Keratinocyte (primary cell): ENCODE measurements around the gene CTSZ. TPM values are rescaled to one million over a fixed set of nuclear protein-coding genes. Genes with fewer than 3 reads are reported as not detected.

ENCODE experiments used
- DNase-seq: peaks from one replicate; pipeline ENCODE4 v3.0.0-alpha.2; 2011; ENCODE audit warnings: low read depth, missing footprints, low spot score
- FAIRE-seq: peaks from 2 replicates; lab custom pipeline; 2011; peaks lifted over from hg19 to GRCh38; lab: Jason Lieb, UNC
- H2AFZ ChIP-seq: 2 replicates; pipeline ENCODE4 v1.6.0; 2012; ENCODE audit warnings: low read length, control low read depth, inconsistent platforms; ENCODE audit not compliant: control insufficient read depth
- H3K27ac ChIP-seq: 2 replicates; pipeline ENCODE4 v1.5.1; 2011; ENCODE audit warnings: low read length; ENCODE audit not compliant: control insufficient read depth, insufficient read depth
- H3K27me3 ChIP-seq: 3 replicates; pipeline ENCODE4 v1.6.0; 2011; ENCODE audit warnings: low read length; ENCODE audit not compliant: control insufficient read depth, insufficient read depth; ENCODE audit errors: extremely low read depth
- H3K36me3 ChIP-seq, 2 experiments: 2 replicates in 1 of 2; 3 replicates in 1 of 2; pipeline ENCODE4 v1.5.1; 2011; ENCODE audit warnings: low read length in 2 of 2, mild to moderate bottlenecking in 1 of 2; ENCODE audit not compliant: control insufficient read depth in 2 of 2, insufficient read depth in 2 of 2; ENCODE audit errors: extremely low read depth in 1 of 2
- H3K4me1 ChIP-seq: 3 replicates; pipeline ENCODE4 v1.5.1; 2011; ENCODE audit warnings: low read length; ENCODE audit not compliant: control insufficient read depth, insufficient read depth; ENCODE audit errors: extremely low read depth
- H3K4me2 ChIP-seq: 3 replicates; pipeline ENCODE4 v1.6.0; 2011; ENCODE audit warnings: low read depth, low read length; ENCODE audit not compliant: control insufficient read depth, insufficient read depth; ENCODE audit errors: extremely low read depth
- H3K4me3 ChIP-seq, 3 experiments: fragments of 200-600 bp in 1 of 3; sonication (generic) in 1 of 3; 2 replicates in 2 of 3; 3 replicates in 1 of 3; pipeline ENCODE4 v1.5.1; 2011 to 2016; ENCODE audit warnings: low read length in 3 of 3, mild to moderate bottlenecking in 3 of 3, control low read depth in 2 of 3, inconsistent platforms in 1 of 3, low read depth in 1 of 3, mixed read lengths in 1 of 3, mixed run types in 1 of 3, moderate library complexity in 1 of 3; ENCODE audit not compliant: control insufficient read depth in 2 of 3, insufficient read depth in 2 of 3; ENCODE audit errors: extremely low read depth in 1 of 3
- H3K79me2 ChIP-seq: 2 replicates; pipeline ENCODE4 v1.6.0; 2012; ENCODE audit warnings: low read length; ENCODE audit not compliant: control insufficient read depth, insufficient read depth
- H3K9ac ChIP-seq: 3 replicates; pipeline ENCODE4 v1.6.0; 2011; ENCODE audit warnings: low read length; ENCODE audit not compliant: control insufficient read depth, insufficient read depth; ENCODE audit errors: extremely low read depth
- H3K9me1 ChIP-seq: 3 replicates; pipeline ENCODE4 v1.6.0; 2011; ENCODE audit warnings: low read length; ENCODE audit not compliant: control insufficient read depth, insufficient read depth; ENCODE audit errors: extremely low read depth
- H3K9me3 ChIP-seq: 2 replicates; pipeline ENCODE4 v1.5.1; 2012; ENCODE audit warnings: low read depth, low read length; ENCODE audit not compliant: control insufficient read depth
- H4K20me1 ChIP-seq: 3 replicates; pipeline ENCODE4 v1.6.0; 2011; ENCODE audit warnings: low read length; ENCODE audit not compliant: control insufficient read depth, insufficient read depth; ENCODE audit errors: extremely low read depth
- EZH2 ChIP-seq: IDR thresholded peaks from one replicate; pipeline ENCODE4 v1.6.1; 2012; ENCODE audit warnings: inconsistent platforms, mild to moderate bottlenecking, low read length, moderate library complexity
- dilution Hi-C: fragments of 300-500 bp; cut with MboI; formaldehyde crosslinking; loops from one replicate; pipeline ENCODE4 v1.7.0; 2020; ENCODE audit warnings: low sequenced_read_pairs; ENCODE audit not compliant: extremely low pct_ligation_motif_present
- polyA plus RNA-seq, 5 experiments: library from polyadenylated mRNA; depleted of rRNA in 3 of 5; stranded (reverse) in 3 of 5; stranded (forward) in 1 of 5; unstranded in 1 of 5; fragments of >200 nt; gene quantifications; 1 replicate in 1 of 5; 2 replicates in 3 of 5; 3 replicates in 1 of 5; pipeline versions ENCODE4 v1.2.1 to v1.2.3, GENCODE V29; 2011 to 2012; ENCODE audit warnings: missing spikeins in 2 of 5, low read depth in 1 of 5, low replicate concordance in 1 of 5
- TF ChIP-seq, protein P1 (sequence below), 3 experiments: IDR thresholded peaks in 1 of 3; conservative IDR thresholded peaks in 1 of 3; optimal IDR thresholded peaks in 1 of 3; 2 replicates in 2 of 3; 3 replicates in 1 of 3; pipeline versions ENCODE3 to v1.5.1; 2011; ENCODE audit warnings: low read length in 3 of 3, mild to moderate bottlenecking in 3 of 3, moderate library complexity in 2 of 3, control low read depth in 1 of 3, inconsistent platforms in 1 of 3; ENCODE audit not compliant: insufficient read depth in 2 of 3; ENCODE audit errors: extremely low read depth in 1 of 3

The CTSZ gene
- polyA plus RNA-seq, 1 donor (not counting 4 experiments of a cell fraction or from before 2014, with no cell fraction given): 138 TPM

GRCh38 chr20:58945965-58946631 is 61.0 kb downstream of the CTSZ start:
- H3K4me3 ChIP-seq: no peak overlapping the region
- no peak for DNase-seq
- H4K20me1 ChIP-seq: no peaks in the 10 kb centered on the region
- no peak overlapping the region for H2AFZ ChIP-seq
- no peaks in the 10 kb centered on the region for H3K4me1 ChIP-seq
- dilution Hi-C loops: no loop called here
- TF ChIP-seq EZH2: no peak
- TF ChIP-seq, protein P1, sequence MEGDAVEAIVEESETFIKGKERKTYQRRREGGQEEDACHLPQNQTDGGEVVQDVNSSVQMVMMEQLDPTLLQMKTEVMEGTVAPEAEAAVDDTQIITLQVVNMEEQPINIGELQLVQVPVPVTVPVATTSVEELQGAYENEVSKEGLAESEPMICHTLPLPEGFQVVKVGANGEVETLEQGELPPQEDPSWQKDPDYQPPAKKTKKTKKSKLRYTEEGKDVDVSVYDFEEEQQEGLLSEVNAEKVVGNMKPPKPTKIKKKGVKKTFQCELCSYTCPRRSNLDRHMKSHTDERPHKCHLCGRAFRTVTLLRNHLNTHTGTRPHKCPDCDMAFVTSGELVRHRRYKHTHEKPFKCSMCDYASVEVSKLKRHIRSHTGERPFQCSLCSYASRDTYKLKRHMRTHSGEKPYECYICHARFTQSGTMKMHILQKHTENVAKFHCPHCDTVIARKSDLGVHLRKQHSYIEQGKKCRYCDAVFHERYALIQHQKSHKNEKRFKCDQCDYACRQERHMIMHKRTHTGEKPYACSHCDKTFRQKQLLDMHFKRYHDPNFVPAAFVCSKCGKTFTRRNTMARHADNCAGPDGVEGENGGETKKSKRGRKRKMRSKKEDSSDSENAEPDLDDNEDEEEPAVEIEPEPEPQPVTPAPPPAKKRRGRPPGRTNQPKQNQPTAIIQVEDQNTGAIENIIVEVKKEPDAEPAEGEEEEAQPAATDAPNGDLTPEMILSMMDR (optimal IDR thresholded peaks at IDR 0.05 in 1 of 3, IDR thresholded peaks at IDR 0.05 in 1 of 3, conservative IDR thresholded peaks at IDR 0.05 in 1 of 3; ENCODE audit: extremely low read depth in 1 of 3, insufficient read depth in 2 of 3, low read length in 3 of 3): no peak
- H3K36me3 ChIP-seq: no peaks in the 10 kb centered on the region
- no peak overlapping the region for H3K27ac ChIP-seq
- no peak overlapping the region for H3K9ac ChIP-seq
- no peaks in the 10 kb centered on the region for H3K27me3 ChIP-seq
- H3K9me1 ChIP-seq: no peaks in the 10 kb centered on the region
- no peak for FAIRE-seq
- H3K79me2 ChIP-seq: no peaks in the 10 kb centered on the region
- no peak overlapping the region for H3K4me2 ChIP-seq
- no peaks in the 10 kb centered on the region for H3K9me3 ChIP-seq

Other genes starting within 250 kb of the CTSZ start
- 0.25 to 0.37 TPM (median 0.31 TPM) in 3 replicates for gene GNAS-AS1, start 156.4 kb downstream of the CTSZ start, polyA plus RNA-seq
- 521 to 1,373 TPM (median 560 TPM) in 3 replicates for gene GNAS, start 154.5 kb downstream of the CTSZ start, polyA plus RNA-seq
- 59.7 to 105 TPM (median 68.5 TPM) in 3 replicates for gene NELFCD, start 26.0 kb downstream of the CTSZ start, polyA plus RNA-seq
- gene TUBB1, start 12.2 kb upstream of the CTSZ start, polyA plus RNA-seq: 0.03 TPM in 1 of 3 replicates, not detected in the others
- gene ATP5F1E, start 25.1 kb upstream of the CTSZ start, polyA plus RNA-seq: 48.3 to 100 TPM (median 99.7 TPM) in 3 replicates
- 70.7 to 86.9 TPM (median 75.3 TPM) in 3 replicates for gene PRELID3B, start 35.5 kb upstream of the CTSZ start, polyA plus RNA-seq
- not detected in 3 replicates for gene ZNF831, start 156.6 kb upstream of the CTSZ start, polyA plus RNA-seq